Panc1 (cell line): ENCODE measurements around the gene IFNA2. TPM values are rescaled to one million over a fixed set of nuclear protein-coding genes. Genes with fewer than 3 reads are reported as not detected.

Source experiments
- ATAC-seq: fragments of 200-7000 bp; cut with Tn5 transposase; 2 replicates; pipeline ENCODE4 v1.9.1; 2020; ENCODE audit warnings: mild to moderate bottlenecking, moderate library complexity
- BruUV-seq: library from RNA; stranded (reverse); fragments of 400-500 nt; replicated peaks from 2 replicates; lab custom pipeline; 2021; lab: Mats Ljungman, UMichigan
- CTCF ChIA-PET: fragments of 300-600 bp; sonication (Branson Sonifier 250); formaldehyde crosslinking; loops from one replicate; lab custom pipeline; 2022; ENCODE audit warnings: antibody characterized with exemption; lab: Charles Lee
- POLR2A ChIA-PET: fragments of 300-600 bp; sonication (Branson Sonifier 250); formaldehyde crosslinking; loops from one replicate; lab custom pipeline; 2022; ENCODE audit warnings: antibody characterized with exemption; lab: Charles Lee
- DNase-seq: peaks from one replicate; pipeline ENCODE4 v3.0.0-alpha.2; 2010; ENCODE audit warnings: low read depth, low spot score
- H3K27ac ChIP-seq: 2 replicates; pipeline ENCODE4 v1.5.1; 2011; ENCODE audit warnings: mild to moderate bottlenecking, low read length, inconsistent platforms
- H3K27me3 ChIP-seq: fragments of 200-500 bp; sonication (Bioruptor generic); 2 replicates; pipeline ENCODE4 v1.6.0; 2014; ENCODE audit warnings: low read length, inconsistent platforms; ENCODE audit not compliant: control insufficient read depth, insufficient read depth
- H3K36me3 ChIP-seq: fragments of 200-500 bp; sonication (Bioruptor generic); 2 replicates; pipeline ENCODE4 v1.5.1; 2014; ENCODE audit warnings: inconsistent platforms, mild to moderate bottlenecking, low read length, moderate library complexity; ENCODE audit not compliant: control insufficient read depth, insufficient read depth
- H3K4me1 ChIP-seq: 2 replicates; pipeline ENCODE4 v1.5.1; 2011; ENCODE audit warnings: inconsistent platforms, mild to moderate bottlenecking, low read length, moderate library complexity; ENCODE audit not compliant: control insufficient read depth, insufficient read depth
- H3K4me3 ChIP-seq, 2 experiments: 2 replicates each; pipeline ENCODE4 v1.5.1; 2011 to 2012; ENCODE audit warnings: low read depth in 2 of 2, low read length in 2 of 2, mild to moderate bottlenecking in 2 of 2, inconsistent platforms in 1 of 2, moderate library complexity in 1 of 2
- H3K9me3 ChIP-seq: fragments of 200-500 bp; sonication (Bioruptor generic); 2 replicates; pipeline ENCODE4 v1.5.1; 2014; ENCODE audit warnings: low read depth, mild to moderate bottlenecking, inconsistent platforms, low read length, moderate library complexity; ENCODE audit not compliant: control insufficient read depth, insufficient read depth
- CTCF ChIP-seq: fragments of 450-650 bp; IDR thresholded peaks from 2 replicates; pipeline ENCODE4 v1.5.1; 2017; ENCODE audit warnings: mild to moderate bottlenecking
- POLR2AphosphoS5 ChIP-seq: IDR thresholded peaks from 2 replicates; pipeline ENCODE4 v1.6.1; 2012; ENCODE audit warnings: mild to moderate bottlenecking, low read depth, low read length, moderate library complexity
- REST ChIP-seq, 2 experiments: IDR thresholded peaks; 2 replicates each; pipeline ENCODE4 v1.6.1; 2011 to 2012; ENCODE audit warnings: low read depth in 2 of 2, control low read depth in 1 of 2, low read length in 1 of 2, mild to moderate bottlenecking in 1 of 2, moderate library complexity in 1 of 2; ENCODE audit not compliant: insufficient read depth in 1 of 2
- SIN3A ChIP-seq: IDR thresholded peaks from 2 replicates; pipeline ENCODE4 v1.6.1; 2012; ENCODE audit warnings: low read depth, mild to moderate bottlenecking, low read length, moderate library complexity, borderline replicate concordance; ENCODE audit not compliant: insufficient read depth
- TCF7L2 ChIP-seq: IDR thresholded peaks from 2 replicates; pipeline ENCODE4 v1.6.1; 2011; ENCODE audit warnings: mild to moderate bottlenecking, low read depth, low read length, inconsistent platforms
- in situ Hi-C: cut with HindIII; loops from 2 replicates; pipeline ENCODE4 v1.10.0; 2016; ENCODE audit warnings: low sequenced_read_pairs, low pct_unique_long_range_greater_than_20kb
- intact Hi-C: fragments of 100-400 bp; cut with micrococcal nuclease; formaldehyde crosslinking; loops from one replicate; pipeline ENCODE4 v1.10.0; 2022; ENCODE audit not compliant: unreplicated experiment
- total RNA-seq: library from RNA; stranded (reverse); gene quantifications from one replicate; pipeline ENCODE4 v1.2.1, GENCODE V29; 2021; ENCODE audit not compliant: unreplicated experiment

The IFNA2 gene
- total RNA-seq, 1 experiment from 2014 or later: not detected

DNA sequence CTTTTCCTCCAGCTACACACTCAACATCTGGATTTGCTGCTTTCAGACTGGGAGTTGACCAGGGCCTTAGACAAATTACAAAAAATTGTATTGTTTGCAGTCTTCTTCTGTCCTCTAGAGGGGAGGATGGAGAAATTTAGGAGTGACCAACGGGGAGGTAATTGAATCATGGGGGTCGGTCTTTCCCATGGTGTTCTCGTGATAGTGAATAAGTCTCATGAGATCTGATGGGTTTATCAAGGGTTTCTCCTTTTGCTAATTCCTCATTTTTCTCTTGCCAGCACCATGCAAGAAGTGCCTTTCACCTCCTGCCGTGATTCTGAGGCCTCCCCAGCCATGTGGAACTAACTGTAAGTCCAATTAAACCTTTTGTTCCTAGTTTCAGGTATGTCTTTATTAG is 28.0 kb upstream of the IFNA2 start:
- Histone ChIP-seq H3K36me3 (no peaks in the 10 kb centered on the region), H3K27ac (no peak overlapping the region), H3K4me3 (no peak overlapping the region), H3K27me3 (no peaks in the 10 kb centered on the region), H3K9me3 (no peaks in the 10 kb centered on the region), H3K4me1 (no peaks in the 10 kb centered on the region)
- DNase-seq: no peak
- intact Hi-C loops (no loop called here), in situ Hi-C loops (no loop called here)
- no TSS peak for BruUV-seq
- ATAC-seq: no peak
- ChIA-PET CTCF (no interaction called here), POLR2A (no interaction called here)
- no peak for TF ChIP-seq POLR2AphosphoS5
- TF ChIP-seq CTCF: no peak
- TF ChIP-seq SIN3A: no peak
- no peak for TF ChIP-seq REST (IDR thresholded peaks at IDR 0.05; ENCODE audit: insufficient read depth in 1 of 2, low read depth in 2 of 2, low read length in 1 of 2)
- TF ChIP-seq TCF7L2: no peak

DNA sequence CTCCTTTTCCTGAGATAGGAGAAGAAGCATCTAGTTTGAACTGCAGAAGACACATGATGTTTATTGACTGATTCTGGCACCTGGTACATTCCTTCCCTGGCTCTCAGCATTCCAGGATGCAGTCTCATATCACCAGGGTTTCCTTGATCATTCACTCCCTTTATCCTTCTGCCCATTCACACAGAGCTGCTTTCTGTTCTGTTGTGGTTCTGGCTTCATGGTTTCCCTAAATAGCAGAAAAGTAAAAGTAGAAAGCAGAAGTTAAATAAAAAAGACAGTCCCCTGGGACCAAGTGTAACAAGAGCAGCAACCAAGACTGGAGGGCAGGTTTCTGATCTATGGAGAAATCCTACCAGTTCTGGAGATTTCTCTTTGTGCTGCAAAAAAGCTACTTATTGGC is 26.9 kb upstream of the IFNA2 start:
- H3K27ac ChIP-seq: no peak overlapping the region
- ChIA-PET CTCF (no interaction called here), POLR2A (no interaction called here)
- H3K4me1 ChIP-seq: no peaks in the 10 kb centered on the region
- TF ChIP-seq TCF7L2 (no peak), REST (IDR thresholded peaks at IDR 0.05; ENCODE audit: insufficient read depth in 1 of 2, low read depth in 2 of 2, low read length in 1 of 2) (no peak), SIN3A (no peak), POLR2AphosphoS5 (no peak), CTCF (no peak)
- in situ Hi-C loops: no loop called here
- DNase-seq (no peak), ATAC-seq (no peak)
- no TSS peak for BruUV-seq
- no peaks in the 10 kb centered on the region for H3K27me3 ChIP-seq
- H3K9me3 ChIP-seq: no peaks in the 10 kb centered on the region
- no peak overlapping the region for H3K4me3 ChIP-seq
- intact Hi-C loops: no loop called here
- no peaks in the 10 kb centered on the region for H3K36me3 ChIP-seq
